SU-DHL-6 (cell line): ENCODE results near the gene SAMD11.
"Not testable (repeated sequence)": the region's sequence is repeated elsewhere in the genome, so short reads cannot be mapped to it uniquely, and the experiment has no call there.

ENCODE experiments used
- CTCF ChIP-seq: fragments of 200-600 bp; sonication (generic); IDR thresholded peaks from one replicate; pipeline ENCODE4 v1.5.1; 2017; ENCODE audit warnings: antibody characterized with exemption, mild to moderate bottlenecking, low read length, moderate library complexity; ENCODE audit not compliant: insufficient read depth, poor library complexity, severe bottlenecking
- EZH2phosphoT487 ChIP-seq: fragments of 200-600 bp; sonication (generic), shearing (Covaris generic); conservative IDR thresholded peaks from 2 replicates; pipeline ENCODE4 v1.6.1; 2018; ENCODE audit warnings: mild to moderate bottlenecking, antibody characterized with exemption, low read length, moderate library complexity, mixed read lengths

DNA sequence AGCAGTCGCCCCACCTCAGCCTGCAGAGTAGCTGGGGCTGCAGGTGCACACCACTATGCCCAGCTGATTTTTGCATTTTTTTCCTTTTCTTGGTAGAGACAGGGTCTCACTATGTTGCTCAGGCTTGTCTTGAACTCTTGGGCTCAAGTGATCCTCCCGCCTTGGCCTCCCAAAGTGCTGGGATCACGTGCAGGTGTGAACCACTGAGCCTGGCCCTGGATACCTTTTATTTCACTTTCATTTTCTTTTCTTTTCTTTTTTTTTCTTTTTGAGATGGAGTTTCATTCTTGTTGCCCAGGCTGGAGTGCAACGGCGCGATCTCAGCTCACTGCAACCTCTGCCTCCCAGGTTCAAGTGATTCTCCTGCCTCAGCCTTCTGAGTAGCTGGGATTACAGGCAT lies 67.6 kb downstream of the SAMD11 start:
- not testable (repeated sequence) for TF ChIP-seq CTCF, EZH2phosphoT487
